GM18909 (cell line): ENCODE data around the gene PVRIG.
"Not testable (repeated sequence)": the region's sequence is repeated elsewhere in the genome, so short reads cannot be mapped to it uniquely, and the experiment has no call there.

Source experiments
- ATAC-seq: cut with Tn5 transposase; IDR thresholded peaks from one replicate; pipeline ENCODE4 v1.9.1; 2021; ENCODE audit warnings: mild to moderate bottlenecking; ENCODE audit not compliant: unreplicated experiment, poor library complexity

The PVRIG gene

DNA sequence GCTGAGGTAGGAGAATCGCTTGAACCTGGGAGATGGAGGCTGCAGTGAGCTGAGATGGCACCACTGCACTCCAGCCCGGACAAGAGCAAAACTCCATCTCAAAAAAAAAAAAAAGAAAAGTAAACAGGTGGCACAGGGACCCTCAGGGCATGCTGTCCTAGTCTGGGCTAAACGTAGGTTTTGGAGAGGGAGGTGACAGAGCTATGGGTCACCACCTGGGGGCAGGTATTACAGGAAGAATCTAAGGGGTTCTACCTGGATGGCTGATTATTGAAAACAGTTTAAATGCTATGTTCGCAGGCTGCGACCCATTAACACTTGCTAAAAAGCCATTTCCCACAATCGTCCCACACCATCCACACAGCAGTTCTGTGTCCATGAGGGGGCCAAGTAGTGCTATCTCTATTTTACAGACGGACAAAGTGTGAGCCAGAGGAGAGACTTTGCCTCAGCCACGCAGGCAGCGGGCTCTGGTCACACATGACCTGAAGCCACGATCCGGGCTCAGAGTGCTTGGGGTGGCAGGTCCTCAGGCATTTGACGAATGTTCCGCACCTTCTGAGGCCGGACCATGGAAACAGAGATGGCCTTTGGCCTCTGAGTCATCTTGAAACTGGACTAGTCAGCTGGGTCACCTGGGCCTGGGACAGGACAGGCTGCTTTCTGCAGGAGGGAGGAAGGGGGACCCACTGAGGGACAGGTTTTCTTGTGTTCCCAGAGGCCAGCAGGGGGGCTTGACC is 49.7 kb downstream of the PVRIG start:
- not testable (repeated sequence) for ATAC-seq

- ATAC-seq, result not testable (repeated sequence)
Observed at GRCh38 chr7:100270046-100270918, 50.5 kb downstream of the PVRIG start.
